GM23338 (cell line): ENCODE measurements around the gene AP2M1. TPM values are rescaled to one million over a fixed set of nuclear protein-coding genes. Genes with fewer than 3 reads are reported as not detected.

ENCODE experiments used
- CTCF ChIP-seq, 2 experiments: fragments of 200-600 bp in 1 of 2; sonication (generic) in 1 of 2; conservative IDR thresholded peaks; 2 replicates each; pipeline versions ENCODE4 v1.5.1 to v1.6.1; 2016 to 2017; ENCODE audit warnings: antibody characterized with exemption in 2 of 2, low read depth in 2 of 2, mild to moderate bottlenecking in 2 of 2, moderate library complexity in 1 of 2
- EZH2 ChIP-seq: fragments of 200-600 bp; sonication (generic); IDR thresholded peaks from one replicate; pipeline ENCODE4 v1.8.0; 2017; ENCODE audit warnings: antibody characterized with exemption, mild to moderate bottlenecking, low read depth; ENCODE audit not compliant: unreplicated experiment
- EZH2phosphoT487 ChIP-seq: fragments of 200-600 bp; sonication (generic); IDR thresholded peaks from one replicate; pipeline ENCODE4 v1.8.1; 2018; ENCODE audit warnings: antibody characterized with exemption; ENCODE audit not compliant: unreplicated experiment
- NANOG ChIP-seq: IDR thresholded peaks from 2 replicates; pipeline ENCODE4 v1.6.1; 2016; ENCODE audit warnings: antibody characterized with exemption, borderline replicate concordance
- ZNF114 ChIP-seq: fragments of 250-450 bp; sonication (Bioruptor Pico); IDR thresholded peaks from 2 replicates; pipeline ENCODE4 v1.5.0; 2020; ENCODE audit warnings: mild to moderate bottlenecking, moderate library complexity
- ZNF462 ChIP-seq: fragments of 250-450 bp; sonication (Bioruptor Pico); IDR thresholded peaks from 2 replicates; pipeline ENCODE4 v1.5.0; 2020; ENCODE audit warnings: mild to moderate bottlenecking, moderate library complexity
- polyA plus RNA-seq: library from polyadenylated mRNA; unstranded; fragments of >200 nt; fragmentation: Nextera tagmentation; extraction: Ambion mirVana; gene quantifications from 2 replicates; pipeline ENCODE4 v1.2.1, GENCODE V29; 2016
- total RNA-seq: library from RNA; depleted of rRNA; stranded (reverse); fragments of >200 nt; shearing (Covaris generic); gene quantifications from 2 replicates; pipeline ENCODE4 v1.2.3, GENCODE V29; 2014

AP2M1 gene
- total and polyA plus RNA-seq, 2 experiments from 2014 or later, result 215 to 305 TPM

- no peak for TF ChIP-seq ZNF462 (CRISPR knock-in tag)
- TF ChIP-seq EZH2, result no peak
- no peak for TF ChIP-seq CTCF (conservative IDR thresholded peaks at IDR 0.05; ENCODE audit: low read depth in 2 of 2)
- no peak for TF ChIP-seq ZNF114 (CRISPR knock-in tag)
- TF ChIP-seq EZH2phosphoT487, result no peak
- no peak for TF ChIP-seq NANOG
Measured at GRCh38 chr3:184184546-184185230, 10.0 kb downstream of the AP2M1 start (continued).
